NOMO-1 treated with dmso at 0.1 percent for 144 hours (cell line): ENCODE results near the gene B4GALT2.

ENCODE experiments used
- DNase-seq: peaks from one replicate; lab custom pipeline; 2025; ENCODE audit not compliant: unreplicated experiment; lab: John Stamatoyannopoulos, UW

B4GALT2 gene, protein sequence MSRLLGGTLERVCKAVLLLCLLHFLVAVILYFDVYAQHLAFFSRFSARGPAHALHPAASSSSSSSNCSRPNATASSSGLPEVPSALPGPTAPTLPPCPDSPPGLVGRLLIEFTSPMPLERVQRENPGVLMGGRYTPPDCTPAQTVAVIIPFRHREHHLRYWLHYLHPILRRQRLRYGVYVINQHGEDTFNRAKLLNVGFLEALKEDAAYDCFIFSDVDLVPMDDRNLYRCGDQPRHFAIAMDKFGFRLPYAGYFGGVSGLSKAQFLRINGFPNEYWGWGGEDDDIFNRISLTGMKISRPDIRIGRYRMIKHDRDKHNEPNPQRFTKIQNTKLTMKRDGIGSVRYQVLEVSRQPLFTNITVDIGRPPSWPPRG

DNA sequence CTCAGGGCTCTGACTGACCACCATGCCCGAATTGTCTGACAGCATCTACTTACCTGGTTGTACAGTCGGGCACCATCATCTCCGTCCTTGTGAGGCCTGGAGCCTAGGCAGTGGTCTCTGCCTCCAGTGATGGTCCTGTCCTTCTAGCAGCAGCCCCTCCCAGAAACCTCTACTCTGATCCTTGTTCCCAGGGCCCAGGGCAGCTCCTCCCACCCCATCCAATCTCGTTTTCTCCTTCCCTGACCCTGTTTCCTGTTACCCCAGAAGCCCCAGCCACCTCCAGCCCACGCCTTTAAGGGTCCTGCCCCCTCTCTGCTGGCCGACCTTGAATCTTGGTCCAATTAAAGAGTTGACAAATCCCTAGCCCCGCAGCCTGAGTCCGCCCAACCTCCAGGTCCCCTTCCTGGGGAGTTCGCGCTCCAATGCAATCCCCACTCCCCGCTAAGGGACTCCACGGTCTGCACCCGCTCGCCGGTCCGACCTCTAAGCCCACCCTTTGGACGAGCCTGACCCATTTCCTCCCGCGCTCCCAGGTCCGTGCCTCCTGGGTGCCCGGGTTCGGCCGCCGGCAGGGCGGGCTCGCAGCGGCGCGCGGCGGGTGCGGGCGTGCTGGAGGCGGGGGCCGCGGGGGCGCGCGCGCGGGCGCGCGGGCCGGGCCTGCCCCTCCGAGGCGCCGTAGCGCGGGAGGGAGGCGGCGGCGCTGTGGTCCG is at the start of gene B4GALT2:
B4GALT2 (plus strand) TSS at position 660 of the 710 bp plus-strand sequence. CDS start 1,951 bp downstream, outside the sequence.
- no peak for DNase-seq

DNA sequence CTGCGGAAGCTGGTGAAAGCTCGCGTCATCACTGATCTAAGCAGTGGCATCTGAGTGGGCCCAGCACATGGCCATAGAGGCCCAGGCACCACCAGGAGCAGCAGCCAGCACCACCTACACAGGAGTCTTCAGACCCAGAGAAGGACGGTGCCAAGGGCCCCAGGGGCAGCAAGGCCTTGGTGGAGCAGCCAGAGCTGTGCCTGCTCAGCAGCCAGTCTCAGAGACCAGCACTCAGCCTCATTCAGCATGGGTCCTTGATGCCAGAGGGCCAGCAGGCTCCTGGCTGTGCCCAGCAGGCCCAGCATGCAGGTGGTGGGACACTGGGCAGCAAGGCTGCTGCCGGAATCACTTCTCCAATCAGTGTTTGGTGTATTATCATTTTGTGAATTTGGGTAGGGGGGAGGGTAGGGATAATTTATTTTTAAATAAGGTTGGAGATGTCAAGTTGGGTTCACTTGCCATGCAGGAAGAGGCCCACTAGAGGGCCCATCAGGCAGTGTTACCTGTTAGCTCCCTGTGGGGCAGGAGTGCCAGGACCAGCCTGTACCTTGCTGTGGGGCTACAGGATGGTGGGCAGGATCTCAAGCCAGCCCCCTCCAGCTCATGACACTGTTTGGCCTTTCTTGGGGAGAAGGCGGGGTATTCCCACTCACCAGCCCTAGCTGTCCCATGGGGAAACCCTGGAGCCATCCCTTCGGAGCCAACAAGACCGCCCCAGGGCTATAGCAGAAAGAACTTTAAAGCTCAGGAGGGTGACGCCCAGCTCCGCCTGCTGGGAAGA is 48.7 kb upstream of the B4GALT2 start:
- no peak for DNase-seq

DNA sequence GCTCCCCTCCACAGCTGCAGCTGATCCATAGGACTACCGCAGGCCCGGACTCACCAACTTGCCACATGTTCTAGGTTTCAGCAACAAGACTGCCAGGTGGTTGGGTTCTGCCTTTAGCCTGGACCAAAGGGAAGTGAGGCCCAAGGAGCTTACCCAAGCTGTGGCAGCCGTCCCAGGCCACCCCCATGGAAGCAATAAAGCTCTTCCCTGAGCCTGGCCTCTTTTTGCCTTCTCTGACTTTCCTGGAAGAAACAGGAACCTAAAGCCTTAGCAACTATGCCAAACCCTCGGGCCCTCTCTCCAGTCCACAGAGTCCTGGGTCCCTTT is 48.1 kb upstream of the B4GALT2 start:
- DNase-seq, result no peak

DNA sequence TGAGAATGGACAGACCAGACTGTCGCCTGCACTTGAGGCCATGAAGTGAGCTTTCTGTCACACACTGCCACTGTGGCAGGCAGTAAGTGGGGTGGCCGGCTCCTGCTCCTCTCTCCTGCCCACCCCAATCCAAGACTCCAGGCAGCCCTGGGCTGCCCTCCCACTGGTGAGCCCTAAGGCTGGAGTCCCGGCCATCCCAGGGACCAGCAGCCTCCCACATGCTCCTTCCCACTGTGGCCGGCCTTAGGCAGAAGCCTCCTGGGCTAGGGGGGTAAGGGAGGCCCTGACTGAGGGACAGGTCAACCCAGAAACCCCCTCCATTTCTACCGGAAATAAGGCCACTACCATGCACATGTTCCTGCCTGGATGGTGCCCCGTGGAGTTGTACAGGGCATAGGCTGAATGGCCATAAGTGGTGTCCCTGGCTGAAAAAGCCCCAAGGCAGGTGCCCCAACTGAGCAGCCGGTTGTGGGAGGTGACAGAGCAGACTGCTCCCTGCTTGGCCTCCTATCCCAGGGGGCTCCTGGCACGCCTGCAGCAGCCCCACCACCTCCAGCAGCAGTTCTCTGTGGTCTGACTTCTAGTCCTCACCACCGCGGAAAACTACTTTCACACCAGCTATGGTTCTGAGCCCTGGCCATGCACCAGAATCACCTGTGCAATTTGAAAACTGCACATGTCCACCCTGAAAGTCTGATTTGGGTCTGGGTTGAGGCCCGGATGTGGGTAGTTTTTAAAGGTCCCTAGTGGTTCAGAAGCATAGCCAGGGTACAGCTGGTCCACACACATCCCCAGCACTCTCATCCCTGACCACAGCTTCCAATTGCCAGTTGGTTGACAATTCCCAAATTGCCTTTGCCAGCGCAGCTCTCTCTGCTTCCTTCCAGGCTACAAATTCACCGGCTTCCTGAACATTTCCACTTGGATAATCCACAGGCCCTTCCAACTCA is 47.0 kb upstream of the B4GALT2 start:
- no peak for DNase-seq

DNA sequence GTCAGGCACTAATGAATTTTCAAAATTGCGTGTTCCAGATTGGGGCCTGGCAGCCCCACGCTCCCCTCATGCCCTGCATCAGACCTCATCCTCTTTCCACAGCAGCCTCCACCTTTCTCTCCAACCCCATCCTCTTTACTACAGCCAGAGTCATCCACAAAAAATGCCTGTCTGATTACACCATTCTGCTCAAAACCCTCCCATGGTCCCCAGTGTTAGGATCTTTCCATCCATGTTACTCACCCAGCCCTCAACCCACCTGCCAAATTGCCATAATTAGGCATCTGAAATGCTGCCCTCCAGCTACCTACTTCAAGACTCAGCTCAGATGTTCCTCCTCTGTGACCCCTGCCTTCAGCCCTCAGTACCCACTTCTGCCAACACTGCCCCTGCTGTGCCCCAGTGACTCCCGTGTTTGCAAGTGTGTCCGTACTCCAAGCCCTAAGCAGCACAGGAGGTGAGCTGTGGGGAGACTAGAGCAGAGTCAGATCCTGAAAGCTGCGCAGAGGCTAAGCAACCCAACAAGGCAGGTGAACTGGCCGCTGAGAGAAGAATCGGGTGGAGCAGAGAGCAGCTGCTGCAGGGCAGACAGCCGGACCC is 46.1 kb upstream of the B4GALT2 start:
- no peak for DNase-seq

DNA sequence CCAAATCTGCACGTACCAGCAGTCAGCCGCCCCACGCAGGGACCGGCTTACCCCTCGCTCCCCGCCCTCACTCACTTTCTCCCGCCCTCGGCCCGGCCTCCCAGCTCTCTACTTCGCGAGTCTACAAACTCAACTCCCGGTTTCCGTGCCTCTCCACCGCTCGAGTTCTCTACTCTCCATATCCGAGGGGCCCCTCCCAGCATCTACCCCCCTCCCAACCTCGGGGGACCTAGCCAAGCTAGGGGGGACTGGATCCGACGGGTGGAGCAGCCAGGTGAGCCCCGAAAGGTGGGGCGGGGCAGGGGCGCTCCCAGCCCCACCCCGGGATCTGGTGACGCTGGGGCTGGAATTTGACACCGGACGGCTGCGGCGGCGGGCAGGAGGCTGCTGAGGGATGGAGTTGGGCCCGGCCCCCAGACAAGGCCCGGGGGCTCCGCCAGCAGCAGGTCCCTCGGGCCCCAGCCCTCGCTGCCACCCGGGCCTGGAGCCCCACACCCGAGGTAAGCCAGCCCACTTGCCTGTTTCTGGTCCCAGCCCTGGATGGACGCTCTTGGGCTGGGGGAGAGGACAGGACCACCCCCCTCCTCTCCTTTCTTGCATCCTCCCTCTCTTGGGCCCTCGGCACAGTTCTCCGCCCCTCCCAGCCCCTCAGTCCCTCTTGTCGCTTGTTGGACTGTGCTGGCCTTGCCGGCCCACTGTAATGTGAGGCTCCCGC is 45.5 kb upstream of the B4GALT2 start, which contains the start of gene ARTN:
ARTN (plus strand) TSS at position 416 of the 715 bp plus-strand sequence. CDS start 1,856 bp downstream, outside the sequence.
- DNase-seq, result no peak

DNA sequence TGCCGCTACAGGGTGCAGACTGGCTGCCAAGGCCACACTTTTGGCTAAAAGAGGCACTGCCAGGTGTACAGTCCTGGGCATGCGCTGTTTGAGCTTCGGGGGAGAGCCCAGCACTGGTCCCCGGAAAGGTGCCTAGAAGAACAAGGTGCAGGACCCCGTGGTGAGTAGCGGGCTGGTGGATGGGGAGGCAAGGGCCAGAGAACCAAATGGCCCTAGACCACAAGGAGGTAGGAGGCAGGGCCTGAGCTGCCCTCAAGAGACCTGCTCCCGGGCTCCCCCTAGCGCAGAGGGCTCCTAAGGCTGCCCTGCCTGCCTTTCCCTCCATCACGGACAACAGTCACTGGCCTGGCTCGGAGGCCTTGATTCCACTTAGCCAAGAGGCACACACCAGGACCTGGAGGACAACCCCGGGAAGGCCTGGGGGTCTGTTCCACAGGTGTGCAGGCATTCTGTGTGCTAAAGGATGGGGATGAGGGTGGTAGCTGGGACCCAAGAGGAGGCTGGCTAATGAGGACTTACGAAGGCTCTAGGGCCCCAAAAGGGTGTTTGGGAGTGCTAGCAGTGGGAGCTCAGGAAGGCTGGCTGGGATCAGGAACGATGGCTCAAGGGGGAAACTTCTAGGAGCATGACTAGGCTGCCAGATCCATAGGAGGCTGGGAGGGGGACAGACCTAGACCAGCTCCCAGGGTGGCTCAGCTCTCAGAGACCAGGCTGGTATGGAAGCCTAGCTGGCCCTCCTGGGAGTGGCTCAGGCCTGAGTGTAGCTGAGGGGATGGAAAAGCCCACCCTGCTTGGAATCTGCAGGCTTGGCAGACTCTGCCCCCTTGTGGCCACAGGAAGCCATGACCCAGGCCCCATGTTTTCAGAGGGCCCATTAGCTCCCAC is 44.7 kb upstream of the B4GALT2 start:
- DNase-seq, result peak; percentile 35

DNA sequence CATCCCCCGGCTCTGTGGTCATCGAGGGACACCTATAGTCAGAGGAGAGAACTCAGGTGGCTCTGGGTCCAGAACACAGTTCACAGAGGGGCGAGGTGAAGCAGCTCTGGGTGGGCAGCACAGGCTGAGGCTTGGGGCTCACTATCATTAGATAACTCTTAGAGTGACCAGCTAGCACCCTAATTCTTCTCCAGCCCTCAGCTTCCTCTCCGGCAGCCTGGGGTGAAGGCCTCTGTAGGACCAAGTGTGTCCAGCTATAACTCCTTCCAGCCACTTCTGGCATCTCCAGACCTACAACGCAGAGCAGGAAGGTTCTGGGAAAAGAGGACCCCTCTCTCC is 44.1 kb upstream of the B4GALT2 start:
- DNase-seq, result no peak

DNA sequence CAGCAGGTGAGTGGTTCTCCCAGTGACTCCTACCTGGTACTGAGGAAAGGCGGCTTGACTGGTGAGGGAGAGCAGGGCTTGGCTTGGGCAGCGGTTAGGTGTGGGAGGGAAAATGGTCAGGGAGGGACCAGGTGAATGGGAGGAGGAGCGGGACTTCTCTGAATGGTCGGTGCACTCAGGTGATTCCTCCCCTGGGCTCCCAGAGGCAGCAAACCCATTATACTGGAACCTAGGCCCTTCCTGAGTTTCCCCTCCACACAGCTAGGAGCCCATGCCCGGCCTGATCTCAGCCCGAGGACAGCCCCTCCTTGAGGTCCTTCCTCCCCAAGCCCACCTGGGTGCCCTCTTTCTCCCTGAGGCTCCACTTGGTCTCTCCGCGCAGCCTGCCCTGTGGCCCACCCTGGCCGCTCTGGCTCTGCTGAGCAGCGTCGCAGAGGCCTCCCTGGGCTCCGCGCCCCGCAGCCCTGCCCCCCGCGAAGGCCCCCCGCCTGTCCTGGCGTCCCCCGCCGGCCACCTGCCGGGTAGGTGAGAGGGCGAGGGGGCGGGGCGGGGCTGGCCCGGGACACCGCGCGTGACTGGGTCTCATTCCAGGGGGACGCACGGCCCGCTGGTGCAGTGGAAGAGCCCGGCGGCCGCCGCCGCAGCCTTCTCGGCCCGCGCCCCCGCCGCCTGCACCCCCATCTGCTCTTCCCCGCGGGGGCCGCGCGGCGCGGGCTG is 43.1 kb upstream of the B4GALT2 start:
- no peak for DNase-seq

DNA sequence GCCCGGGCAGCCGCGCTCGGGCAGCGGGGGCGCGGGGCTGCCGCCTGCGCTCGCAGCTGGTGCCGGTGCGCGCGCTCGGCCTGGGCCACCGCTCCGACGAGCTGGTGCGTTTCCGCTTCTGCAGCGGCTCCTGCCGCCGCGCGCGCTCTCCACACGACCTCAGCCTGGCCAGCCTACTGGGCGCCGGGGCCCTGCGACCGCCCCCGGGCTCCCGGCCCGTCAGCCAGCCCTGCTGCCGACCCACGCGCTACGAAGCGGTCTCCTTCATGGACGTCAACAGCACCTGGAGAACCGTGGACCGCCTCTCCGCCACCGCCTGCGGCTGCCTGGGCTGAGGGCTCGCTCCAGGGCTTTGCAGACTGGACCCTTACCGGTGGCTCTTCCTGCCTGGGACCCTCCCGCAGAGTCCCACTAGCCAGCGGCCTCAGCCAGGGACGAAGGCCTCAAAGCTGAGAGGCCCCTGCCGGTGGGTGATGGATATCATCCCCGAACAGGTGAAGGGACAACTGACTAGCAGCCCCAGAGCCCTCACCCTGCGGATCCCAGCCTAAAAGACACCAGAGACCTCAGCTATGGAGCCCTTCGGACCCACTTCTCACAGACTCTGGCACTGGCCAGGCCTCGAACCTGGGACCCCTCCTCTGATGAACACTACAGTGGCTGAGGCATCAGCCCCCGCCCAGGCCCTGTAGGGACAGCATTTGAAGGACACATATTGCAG is 42.4 kb upstream of the B4GALT2 start:
- no peak for DNase-seq

DNA sequence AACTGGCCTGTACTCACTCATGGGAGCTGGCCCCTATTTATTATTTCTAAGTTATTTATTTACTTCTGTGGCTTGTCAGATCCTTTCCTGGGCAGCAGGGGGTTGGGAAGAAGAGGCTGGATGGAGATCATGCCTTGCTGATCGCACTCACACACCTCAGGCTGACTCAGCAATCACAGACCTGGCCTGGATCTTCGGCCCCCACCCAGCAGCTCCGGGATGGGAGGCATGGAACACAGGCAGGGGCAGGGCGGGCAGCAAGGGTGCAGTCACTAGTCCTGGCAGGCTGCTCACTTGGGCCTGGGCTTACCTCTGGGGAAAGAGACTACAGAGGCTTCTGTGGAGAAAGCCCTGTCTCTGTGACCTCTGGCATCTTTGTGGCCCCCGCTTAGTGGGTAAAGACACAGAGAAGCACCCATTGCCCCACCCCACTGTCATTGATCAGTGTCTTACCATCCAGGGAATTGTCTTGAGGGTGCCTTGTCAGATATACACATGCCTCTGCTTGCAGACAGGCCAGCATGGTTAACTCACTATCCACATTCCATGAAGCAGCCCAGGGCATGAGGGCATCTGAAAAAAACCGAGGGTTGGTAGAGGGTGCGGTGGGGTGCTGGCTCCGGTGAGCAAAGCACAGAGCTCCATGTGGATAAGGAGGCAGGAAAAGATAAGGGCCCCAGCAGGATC is 41.7 kb upstream of the B4GALT2 start:
- no peak for DNase-seq

DNA sequence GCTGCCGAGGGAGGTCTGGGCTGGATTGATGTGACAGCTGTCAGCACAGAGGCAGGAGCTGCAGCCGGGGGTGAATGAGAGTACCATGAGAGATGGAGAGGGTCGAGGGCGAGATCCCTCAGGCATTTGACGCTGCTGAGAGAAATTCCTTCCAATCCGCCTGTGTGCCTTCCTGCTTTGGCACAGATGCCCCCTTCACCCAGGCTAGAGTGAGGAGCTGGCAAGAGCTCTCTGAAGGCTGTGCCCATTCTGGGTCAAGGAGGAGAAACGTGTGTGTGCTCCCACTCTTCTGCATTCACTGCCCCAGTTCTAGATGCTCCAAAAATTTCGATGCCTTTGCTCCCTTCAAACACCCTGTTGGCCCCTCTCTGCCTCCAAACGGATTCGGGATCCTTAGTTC is 40.6 kb upstream of the B4GALT2 start:
- no peak for DNase-seq

DNA sequence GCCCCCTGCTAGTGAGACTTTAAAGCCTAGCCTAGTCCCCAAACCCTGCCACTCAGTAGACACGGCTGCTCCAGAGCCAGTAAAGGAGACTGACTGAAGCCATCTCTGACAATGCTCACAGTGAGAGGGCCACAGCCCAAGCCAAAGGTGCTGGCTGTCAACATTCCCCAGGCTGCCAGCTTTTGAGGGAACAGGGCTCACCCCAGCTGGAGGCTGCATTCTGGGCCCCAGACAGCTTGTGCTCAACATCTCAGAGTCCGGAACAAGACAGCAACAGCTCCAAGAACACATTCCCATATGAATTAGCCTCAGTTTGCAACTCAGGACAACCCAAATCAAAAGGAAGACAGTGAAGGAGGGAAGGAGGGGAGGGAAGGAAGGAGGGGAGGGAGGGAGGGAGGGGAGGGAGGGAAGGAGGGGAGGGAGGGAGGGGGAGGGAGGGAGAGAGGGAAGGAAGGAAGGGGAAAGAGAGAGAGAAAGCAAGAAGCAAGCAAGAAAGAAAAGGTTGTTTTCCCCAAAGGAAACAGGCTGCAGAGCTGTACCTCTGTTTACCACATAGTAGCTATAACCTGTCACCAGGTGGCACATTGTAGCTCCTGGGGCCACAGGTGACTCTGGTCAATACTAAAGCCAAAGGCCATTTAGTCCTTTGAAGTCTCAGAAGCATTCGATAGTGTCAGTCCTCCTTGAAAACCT is 40.0 kb upstream of the B4GALT2 start:
- DNase-seq, result no peak

DNA sequence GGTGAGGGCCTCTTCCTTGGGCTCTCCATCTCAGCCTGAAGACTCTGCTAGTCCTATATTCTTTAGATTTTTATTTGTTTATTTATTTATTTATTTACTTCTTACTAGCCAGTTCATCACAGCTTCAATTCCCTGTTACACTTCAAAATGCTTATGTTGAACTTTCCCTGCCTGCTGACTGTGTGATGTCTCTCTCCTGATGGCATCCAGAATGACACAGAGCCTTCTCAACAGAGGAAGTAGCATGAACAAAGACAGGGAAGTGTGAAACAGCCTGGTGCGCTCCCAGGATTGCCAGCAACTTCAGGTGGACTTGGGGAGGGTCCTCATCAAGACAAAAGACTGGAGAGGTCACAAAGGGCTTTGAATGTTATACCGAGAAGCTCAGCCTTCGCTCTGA is 36.6 kb upstream of the B4GALT2 start:
- no peak for DNase-seq

DNA sequence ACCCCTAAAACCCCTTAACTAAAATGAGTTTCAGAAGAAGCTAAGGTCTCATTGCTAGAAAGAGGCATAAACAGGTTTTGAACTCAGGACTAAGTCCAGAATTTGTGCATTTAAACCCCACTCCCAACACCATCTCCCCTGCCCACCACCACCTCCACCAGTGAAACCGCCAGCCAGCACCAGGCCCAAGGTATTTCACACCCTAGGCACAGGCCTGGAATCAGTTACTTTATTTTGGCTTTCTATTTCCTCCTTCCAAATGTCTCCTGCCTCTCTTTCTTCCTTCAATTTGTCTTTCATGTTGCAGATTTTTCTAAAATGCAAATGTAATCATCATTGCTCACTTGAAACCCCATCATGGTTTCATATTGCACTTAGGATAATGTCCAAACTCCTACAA is 34.1 kb upstream of the B4GALT2 start:
- no peak for DNase-seq

DNA sequence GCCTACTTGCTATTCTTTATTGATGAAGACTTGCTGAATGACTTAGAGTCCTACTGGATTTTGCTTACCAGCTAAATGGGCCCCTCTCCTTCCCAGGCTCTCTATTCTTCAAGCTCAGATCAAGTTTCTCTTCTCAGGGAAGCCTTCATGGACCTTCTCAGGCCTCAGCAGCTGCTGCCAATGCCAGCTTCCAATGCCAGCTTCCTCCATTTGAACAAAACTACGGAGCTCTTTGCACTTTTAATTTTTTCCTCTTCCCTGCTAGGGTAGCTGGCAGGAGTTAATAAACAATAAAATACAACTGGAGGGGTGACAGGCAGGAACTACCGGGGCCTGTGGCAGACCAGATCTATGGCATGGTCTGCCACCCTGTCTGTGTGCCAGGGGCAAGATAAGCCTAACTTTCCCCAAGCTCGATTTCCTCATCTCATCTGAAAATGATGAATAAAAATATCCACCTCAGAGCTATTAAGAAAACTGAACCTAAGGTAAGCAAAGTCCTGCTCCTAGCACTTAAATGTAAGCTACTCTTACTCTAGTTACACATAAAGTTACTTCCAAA is 33.3 kb upstream of the B4GALT2 start:
- no peak for DNase-seq
